IMR-90 (cell line): ENCODE data around the gene SCLY. TPM values are rescaled to one million over a fixed set of nuclear protein-coding genes. Genes with fewer than 3 reads are reported as not detected.

Experiments
- ATAC-seq: fragments of 200-7000 bp; cut with Tn5 transposase; 2 replicates; pipeline ENCODE4 v1.9.1; 2020; ENCODE audit warnings: low read depth, mild to moderate bottlenecking, moderate library complexity
- BruUV-seq: library from RNA; stranded (reverse); fragments of 400-500 nt; replicated peaks from 2 replicates; lab custom pipeline; 2021; lab: Mats Ljungman, UMichigan
- CTCF ChIA-PET: fragments of 300-600 bp; formaldehyde crosslinking; extraction: SDS; loops from one replicate; lab custom pipeline; 2021; ENCODE audit warnings: antibody characterized with exemption; lab: Yijun Ruan, JAX
- POLR2A ChIA-PET: fragments of 300-600 bp; sonication (Branson Sonifier 250); formaldehyde crosslinking; loops from one replicate; lab custom pipeline; 2022; ENCODE audit warnings: antibody characterized with exemption; ENCODE audit not compliant: unreplicated experiment; lab: Charles Lee
- DNase-seq: peaks from one replicate; pipeline ENCODE4 v3.0.0; 2013
- H2AFZ ChIP-seq: replicated peaks from 2 replicates; pipeline ENCODE3; 2013; ENCODE audit warnings: low read length, mild to moderate bottlenecking; ENCODE audit not compliant: poor library complexity
- H2AK5ac ChIP-seq: 2 replicates; pipeline ENCODE4 v1.6.1; 2013; ENCODE audit warnings: low read depth, low read length, inconsistent platforms
- H2AK9ac ChIP-seq: replicated peaks from 2 replicates; pipeline ENCODE3; 2013; ENCODE audit warnings: mild to moderate bottlenecking, low read depth, low read length, moderate library complexity; ENCODE audit not compliant: poor library complexity
- H2BK120ac ChIP-seq: 2 replicates; pipeline ENCODE4 v1.6.1; 2013; ENCODE audit warnings: low read depth, low read length, inconsistent platforms
- H2BK15ac ChIP-seq: 3 replicates; pipeline ENCODE4 v1.6.1; 2013; ENCODE audit warnings: low read depth, low read length, inconsistent platforms
- H2BK20ac ChIP-seq: 2 replicates; pipeline ENCODE4 v1.6.1; 2013; ENCODE audit warnings: low read depth, mild to moderate bottlenecking, inconsistent platforms, low read length, moderate library complexity
- H2BK5ac ChIP-seq: 2 replicates; pipeline ENCODE4 v1.6.1; 2013; ENCODE audit warnings: mild to moderate bottlenecking, low read depth, low read length, inconsistent platforms; ENCODE audit not compliant: poor library complexity, severe bottlenecking
- H3K14ac ChIP-seq: replicated peaks from 2 replicates; pipeline ENCODE4 v1.6.1; 2013; ENCODE audit warnings: low read depth, low read length, inconsistent platforms
- H3K18ac ChIP-seq: 2 replicates; pipeline ENCODE4 v1.6.1; 2013; ENCODE audit warnings: low read depth, low read length, control low read depth
- H3K23ac ChIP-seq: 2 replicates; pipeline ENCODE4 v1.6.1; 2013; ENCODE audit warnings: low read depth, low read length, inconsistent platforms
- H3K27ac ChIP-seq: 2 replicates; pipeline ENCODE4 v1.5.1; 2013; ENCODE audit warnings: mild to moderate bottlenecking, control low read depth, low read length; ENCODE audit not compliant: insufficient read depth
- H3K27me3 ChIP-seq: 2 replicates; pipeline ENCODE4 v1.6.1; 2013; ENCODE audit warnings: low read length; ENCODE audit not compliant: control insufficient read depth, insufficient read depth
- H3K36me3 ChIP-seq: 2 replicates; pipeline ENCODE4 v1.6.1; 2013; ENCODE audit warnings: low read length, mixed read lengths; ENCODE audit not compliant: control insufficient read depth, insufficient read depth
- H3K4ac ChIP-seq: 2 replicates; pipeline ENCODE4 v1.6.1; 2013; ENCODE audit warnings: low read depth, low read length, inconsistent platforms
- H3K4me1 ChIP-seq: 2 replicates; pipeline ENCODE4 v1.6.1; 2013; ENCODE audit warnings: low read length, mixed read lengths; ENCODE audit not compliant: control insufficient read depth, insufficient read depth
- H3K4me2 ChIP-seq: 2 replicates; pipeline ENCODE4 v1.6.1; 2013; ENCODE audit warnings: low read depth, mild to moderate bottlenecking, control low read depth, low read length, moderate library complexity
- H3K4me3 ChIP-seq: 2 replicates; pipeline ENCODE4 v1.5.1; 2013; ENCODE audit warnings: low read depth, mild to moderate bottlenecking, control low read depth, low read length, moderate library complexity; ENCODE audit not compliant: insufficient read depth
- H3K56ac ChIP-seq: 2 replicates; pipeline ENCODE4 v1.6.1; 2013; ENCODE audit warnings: low read length, inconsistent platforms; ENCODE audit not compliant: insufficient read depth; ENCODE audit errors: extremely low read depth
- H3K79me1 ChIP-seq, 2 experiments: 2 replicates each; pipeline ENCODE4 v1.6.1; 2013; ENCODE audit warnings: low read length in 2 of 2, inconsistent platforms in 1 of 2, low read depth in 1 of 2
- H3K9ac ChIP-seq: 2 replicates; pipeline ENCODE4 v1.6.1; 2013; ENCODE audit warnings: low read depth, low read length, control low read depth
- H3K9me1 ChIP-seq: 2 replicates; pipeline ENCODE4 v1.6.1; 2013; ENCODE audit warnings: low read length, inconsistent platforms; ENCODE audit not compliant: insufficient read depth
- H3K9me3 ChIP-seq: 2 replicates; pipeline ENCODE4 v1.6.1; 2013; ENCODE audit warnings: low read length; ENCODE audit not compliant: control insufficient read depth, insufficient read depth
- H4K20me1 ChIP-seq: 2 replicates; pipeline ENCODE4 v1.6.1; 2013; ENCODE audit warnings: low read length, inconsistent platforms; ENCODE audit not compliant: insufficient read depth
- H4K5ac ChIP-seq: 2 replicates; pipeline ENCODE4 v1.6.1; 2013; ENCODE audit warnings: mild to moderate bottlenecking, low read depth, low read length, control low read depth
- H4K8ac ChIP-seq, 2 experiments: 2 replicates each; pipeline ENCODE4 v1.6.1; 2013; ENCODE audit warnings: low read depth in 2 of 2, low read length in 2 of 2, control low read depth in 1 of 2, inconsistent platforms in 1 of 2
- H4K91ac ChIP-seq: 2 replicates; pipeline ENCODE4 v1.6.1; 2013; ENCODE audit warnings: low read depth, low read length, inconsistent platforms; ENCODE audit not compliant: insufficient read depth
- BHLHE40 ChIP-seq: fragments of 150-350 bp; IDR thresholded peaks from 2 replicates; pipeline ENCODE4 v1.6.1; 2016; ENCODE audit warnings: mild to moderate bottlenecking, low read depth, low read length
- CEBPB ChIP-seq: IDR thresholded peaks from 2 replicates; pipeline ENCODE4 v1.6.1; 2012; ENCODE audit warnings: low read depth, low read length, improper control_type of control experiment
- CHD1 ChIP-seq: IDR thresholded peaks from 2 replicates; pipeline ENCODE4 v1.6.1; 2012; ENCODE audit warnings: low read depth, low read length, improper control_type of control experiment
- CTCF ChIP-seq: conservative IDR thresholded peaks from 2 replicates; pipeline ENCODE4 v1.5.1; 2012; ENCODE audit warnings: mild to moderate bottlenecking, low read depth, low read length, improper control_type of control experiment
- FOS ChIP-seq: fragments of 150-350 bp; IDR thresholded peaks from 2 replicates; pipeline ENCODE4 v1.6.1; 2016; ENCODE audit warnings: low read depth, low read length
- MAFK ChIP-seq: IDR thresholded peaks from 2 replicates; pipeline ENCODE4 v1.6.1; 2012; ENCODE audit warnings: low read depth, low read length, improper control_type of control experiment
- MAZ ChIP-seq: IDR thresholded peaks from 2 replicates; pipeline ENCODE4 v1.6.1; 2012; ENCODE audit warnings: low read depth, mild to moderate bottlenecking, low read length, improper control_type of control experiment, moderate library complexity, borderline replicate concordance
- MXI1 ChIP-seq: IDR thresholded peaks from 2 replicates; pipeline ENCODE4 v1.6.1; 2012; ENCODE audit warnings: low read depth, mild to moderate bottlenecking, low read length, moderate library complexity, borderline replicate concordance
- RAD21 ChIP-seq: IDR thresholded peaks from 2 replicates; pipeline ENCODE4 v1.6.1; 2012; ENCODE audit warnings: low read length, improper control_type of control experiment
- RCOR1 ChIP-seq: IDR thresholded peaks from 2 replicates; pipeline ENCODE4 v1.6.1; 2012; ENCODE audit warnings: mild to moderate bottlenecking, low read length, improper control_type of control experiment; ENCODE audit not compliant: insufficient replicate concordance
- RFX5 ChIP-seq: IDR thresholded peaks from 2 replicates; pipeline ENCODE4 v1.8.0; 2012; ENCODE audit warnings: low read depth, mild to moderate bottlenecking, low read length, moderate library complexity
- SMC3 ChIP-seq: fragments of 150-350 bp; IDR thresholded peaks from 2 replicates; pipeline ENCODE4 v1.6.1; 2016; ENCODE audit warnings: low read depth, mild to moderate bottlenecking, antibody characterized with exemption, low read length, moderate library complexity
- WGBS, 2 experiments: methylation state at CpG; one replicate each; pipeline versions ENCODE4 v1.1.5 to v1.1.7; 2013; ENCODE audit warnings: missing lambda C conversion rate in 2 of 2; ENCODE audit not compliant: insufficient read length in 1 of 2; ENCODE audit errors: extremely low coverage in 2 of 2; 5-methylcytosine and 5-hydroxymethylcytosine counted together
- dilution Hi-C: fragments of 300-500 bp; cut with HindIII; formaldehyde crosslinking; loops from one replicate; pipeline ENCODE4 v1.14.3; 2018; ENCODE audit warnings: low sequenced_read_pairs; ENCODE audit not compliant: unreplicated experiment
- in situ Hi-C: fragments of 300-500 bp; cut with MboI; formaldehyde crosslinking; loops from 3 replicates; pipeline ENCODE4 v1.14.3; 2019; ENCODE audit warnings: low sequenced_read_pairs, inconsistent platforms, mixed read lengths
- intact Hi-C: fragments of 100-400 bp; cut with micrococcal nuclease; formaldehyde crosslinking; loops from 2 replicates; pipeline ENCODE4 v1.10.0; 2022
- polyA plus RNA-seq, 3 experiments: library from polyadenylated mRNA; depleted of rRNA; stranded (reverse); fragments of >200 nt; gene quantifications; 2 replicates each; pipeline ENCODE4 v1.2.3, GENCODE V29; 2012; ENCODE audit warnings: low replicate concordance in 1 of 3
- total RNA-seq: library from RNA; depleted of rRNA; stranded (reverse); fragments of >200 nt; gene quantifications from 2 replicates; pipeline ENCODE4 v1.2.3, GENCODE V29; 2012
- TF ChIP-seq, protein P1 (sequence below): fragments of 150-350 bp; IDR thresholded peaks from 2 replicates; pipeline ENCODE4 v1.6.1; 2017; ENCODE audit warnings: mild to moderate bottlenecking, antibody characterized with exemption, low read length, low read depth
- TF ChIP-seq, protein P2 (sequence below): fragments of 150-350 bp; IDR thresholded peaks from 2 replicates; pipeline ENCODE4 v1.6.1; 2016; ENCODE audit warnings: low read depth, mild to moderate bottlenecking, low read length, moderate library complexity, borderline replicate concordance

SCLY gene
- total and polyA plus RNA-seq, 2 of the 4 experiments (the other 2 are of a cell fraction) = 8.6 to 10.5 TPM

GRCh38 chr2:238016526-238016925 is 44.3 kb upstream of the SCLY start:
- Histone ChIP-seq H3K27me3 (no peaks in the 10 kb centered on the region), H3K56ac (no peak overlapping the region), H3K4me1 (peaks cover 8% of the 10 kb centered on the region), H4K8ac (no peak overlapping the region), H4K5ac (no peak overlapping the region; the same call in 1 of the 2 replicates), H3K23ac (no peak overlapping the region), H2BK20ac (no peak overlapping the region), H3K4me3 (no peak overlapping the region), H3K9me3 (no peaks in the 10 kb centered on the region), H2AFZ (no peak overlapping the region), H2AK9ac (no peak overlapping the region), H3K4ac (no peak overlapping the region), H2BK120ac (no peak overlapping the region), H2AK5ac (no peak overlapping the region), H3K27ac (no peak overlapping the region), H4K91ac (no peak overlapping the region), H3K79me1 (peaks cover 19 to 60% of the 10 kb centered on the region in 2 experiments), H2BK5ac (no peak overlapping the region), H2BK15ac (no peak overlapping the region), H3K14ac (no peak overlapping the region), H3K36me3 (peaks cover 6% of the 10 kb centered on the region), H3K4me2 (no peak overlapping the region), H4K20me1 (peaks cover 10% of the 10 kb centered on the region; the same call in 1 of the 2 replicates), H3K9ac (no peak overlapping the region), H3K9me1 (peaks cover 34% of the 10 kb centered on the region), H3K18ac (no peak overlapping the region)
- ChIA-PET POLR2A (no interaction called here), CTCF (no interaction called here)
- ATAC-seq = no peak
- in situ Hi-C loops = no loop called here
- intact Hi-C loops = no loop called here
- no peak for DNase-seq
- TF ChIP-seq, protein P1, sequence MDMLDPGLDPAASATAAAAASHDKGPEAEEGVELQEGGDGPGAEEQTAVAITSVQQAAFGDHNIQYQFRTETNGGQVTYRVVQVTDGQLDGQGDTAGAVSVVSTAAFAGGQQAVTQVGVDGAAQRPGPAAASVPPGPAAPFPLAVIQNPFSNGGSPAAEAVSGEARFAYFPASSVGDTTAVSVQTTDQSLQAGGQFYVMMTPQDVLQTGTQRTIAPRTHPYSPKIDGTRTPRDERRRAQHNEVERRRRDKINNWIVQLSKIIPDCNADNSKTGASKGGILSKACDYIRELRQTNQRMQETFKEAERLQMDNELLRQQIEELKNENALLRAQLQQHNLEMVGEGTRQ = no peak
- TF ChIP-seq MAZ (no peak), FOS (no peak), MAFK (no peak), RCOR1 (no peak), BHLHE40 (no peak), RFX5 (no peak), CTCF (no peak), CHD1 (no peak), CEBPB (no peak), SMC3 (no peak), RAD21 (no peak), MXI1 (no peak)
- TF ChIP-seq, protein P2, sequence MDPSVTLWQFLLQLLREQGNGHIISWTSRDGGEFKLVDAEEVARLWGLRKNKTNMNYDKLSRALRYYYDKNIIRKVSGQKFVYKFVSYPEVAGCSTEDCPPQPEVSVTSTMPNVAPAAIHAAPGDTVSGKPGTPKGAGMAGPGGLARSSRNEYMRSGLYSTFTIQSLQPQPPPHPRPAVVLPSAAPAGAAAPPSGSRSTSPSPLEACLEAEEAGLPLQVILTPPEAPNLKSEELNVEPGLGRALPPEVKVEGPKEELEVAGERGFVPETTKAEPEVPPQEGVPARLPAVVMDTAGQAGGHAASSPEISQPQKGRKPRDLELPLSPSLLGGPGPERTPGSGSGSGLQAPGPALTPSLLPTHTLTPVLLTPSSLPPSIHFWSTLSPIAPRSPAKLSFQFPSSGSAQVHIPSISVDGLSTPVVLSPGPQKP = no peak
- no TSS peak for BruUV-seq
- 100% methylated on average over 1 of the region's 8 CpGs; no CpG with 5 or more reads in 1 of the 2 experiments for WGBS, 2 experiments
- dilution Hi-C loops = no loop called here
